IMR-90 (cell line): ENCODE results near the gene POC1B. TPM values are rescaled to one million over a fixed set of nuclear protein-coding genes. Genes with fewer than 3 reads are reported as not detected.

Experiments used
- ATAC-seq: fragments of 200-7000 bp; cut with Tn5 transposase; 2 replicates; pipeline ENCODE4 v1.9.1; 2020; ENCODE audit warnings: low read depth, mild to moderate bottlenecking, moderate library complexity
- BruUV-seq: library from RNA; stranded (reverse); fragments of 400-500 nt; replicated peaks from 2 replicates; lab custom pipeline; 2021; lab: Mats Ljungman, UMichigan
- CTCF ChIA-PET: fragments of 300-600 bp; formaldehyde crosslinking; extraction: SDS; loops from one replicate; lab custom pipeline; 2021; ENCODE audit warnings: antibody characterized with exemption; lab: Yijun Ruan, JAX
- POLR2A ChIA-PET: fragments of 300-600 bp; sonication (Branson Sonifier 250); formaldehyde crosslinking; loops from one replicate; lab custom pipeline; 2022; ENCODE audit warnings: antibody characterized with exemption; ENCODE audit not compliant: unreplicated experiment; lab: Charles Lee
- DNase-seq: peaks from one replicate; pipeline ENCODE4 v3.0.0; 2013
- H2AFZ ChIP-seq: replicated peaks from 2 replicates; pipeline ENCODE3; 2013; ENCODE audit warnings: low read length, mild to moderate bottlenecking; ENCODE audit not compliant: poor library complexity
- H2AK5ac ChIP-seq: 2 replicates; pipeline ENCODE4 v1.6.1; 2013; ENCODE audit warnings: low read depth, low read length, inconsistent platforms
- H2AK9ac ChIP-seq: replicated peaks from 2 replicates; pipeline ENCODE3; 2013; ENCODE audit warnings: mild to moderate bottlenecking, low read depth, low read length, moderate library complexity; ENCODE audit not compliant: poor library complexity
- H2BK120ac ChIP-seq: 2 replicates; pipeline ENCODE4 v1.6.1; 2013; ENCODE audit warnings: low read depth, low read length, inconsistent platforms
- H2BK15ac ChIP-seq: 3 replicates; pipeline ENCODE4 v1.6.1; 2013; ENCODE audit warnings: low read depth, low read length, inconsistent platforms
- H2BK20ac ChIP-seq: 2 replicates; pipeline ENCODE4 v1.6.1; 2013; ENCODE audit warnings: low read depth, mild to moderate bottlenecking, inconsistent platforms, low read length, moderate library complexity
- H2BK5ac ChIP-seq: 2 replicates; pipeline ENCODE4 v1.6.1; 2013; ENCODE audit warnings: mild to moderate bottlenecking, low read depth, low read length, inconsistent platforms; ENCODE audit not compliant: poor library complexity, severe bottlenecking
- H3K14ac ChIP-seq: replicated peaks from 2 replicates; pipeline ENCODE4 v1.6.1; 2013; ENCODE audit warnings: low read depth, low read length, inconsistent platforms
- H3K18ac ChIP-seq: 2 replicates; pipeline ENCODE4 v1.6.1; 2013; ENCODE audit warnings: low read depth, low read length, control low read depth
- H3K23ac ChIP-seq: 2 replicates; pipeline ENCODE4 v1.6.1; 2013; ENCODE audit warnings: low read depth, low read length, inconsistent platforms
- H3K27ac ChIP-seq: 2 replicates; pipeline ENCODE4 v1.5.1; 2013; ENCODE audit warnings: mild to moderate bottlenecking, control low read depth, low read length; ENCODE audit not compliant: insufficient read depth
- H3K27me3 ChIP-seq: 2 replicates; pipeline ENCODE4 v1.6.1; 2013; ENCODE audit warnings: low read length; ENCODE audit not compliant: control insufficient read depth, insufficient read depth
- H3K36me3 ChIP-seq: 2 replicates; pipeline ENCODE4 v1.6.1; 2013; ENCODE audit warnings: low read length, mixed read lengths; ENCODE audit not compliant: control insufficient read depth, insufficient read depth
- H3K4ac ChIP-seq: 2 replicates; pipeline ENCODE4 v1.6.1; 2013; ENCODE audit warnings: low read depth, low read length, inconsistent platforms
- H3K4me1 ChIP-seq: 2 replicates; pipeline ENCODE4 v1.6.1; 2013; ENCODE audit warnings: low read length, mixed read lengths; ENCODE audit not compliant: control insufficient read depth, insufficient read depth
- H3K4me2 ChIP-seq: 2 replicates; pipeline ENCODE4 v1.6.1; 2013; ENCODE audit warnings: low read depth, mild to moderate bottlenecking, control low read depth, low read length, moderate library complexity
- H3K4me3 ChIP-seq: 2 replicates; pipeline ENCODE4 v1.5.1; 2013; ENCODE audit warnings: low read depth, mild to moderate bottlenecking, control low read depth, low read length, moderate library complexity; ENCODE audit not compliant: insufficient read depth
- H3K56ac ChIP-seq: 2 replicates; pipeline ENCODE4 v1.6.1; 2013; ENCODE audit warnings: low read length, inconsistent platforms; ENCODE audit not compliant: insufficient read depth; ENCODE audit errors: extremely low read depth
- H3K79me1 ChIP-seq, 2 experiments: 2 replicates each; pipeline ENCODE4 v1.6.1; 2013; ENCODE audit warnings: low read length in 2 of 2, inconsistent platforms in 1 of 2, low read depth in 1 of 2
- H3K9ac ChIP-seq: 2 replicates; pipeline ENCODE4 v1.6.1; 2013; ENCODE audit warnings: low read depth, low read length, control low read depth
- H3K9me1 ChIP-seq: 2 replicates; pipeline ENCODE4 v1.6.1; 2013; ENCODE audit warnings: low read length, inconsistent platforms; ENCODE audit not compliant: insufficient read depth
- H3K9me3 ChIP-seq: 2 replicates; pipeline ENCODE4 v1.6.1; 2013; ENCODE audit warnings: low read length; ENCODE audit not compliant: control insufficient read depth, insufficient read depth
- H4K20me1 ChIP-seq: 2 replicates; pipeline ENCODE4 v1.6.1; 2013; ENCODE audit warnings: low read length, inconsistent platforms; ENCODE audit not compliant: insufficient read depth
- H4K5ac ChIP-seq: 2 replicates; pipeline ENCODE4 v1.6.1; 2013; ENCODE audit warnings: mild to moderate bottlenecking, low read depth, low read length, control low read depth
- H4K8ac ChIP-seq, 2 experiments: 2 replicates each; pipeline ENCODE4 v1.6.1; 2013; ENCODE audit warnings: low read depth in 2 of 2, low read length in 2 of 2, control low read depth in 1 of 2, inconsistent platforms in 1 of 2
- H4K91ac ChIP-seq: 2 replicates; pipeline ENCODE4 v1.6.1; 2013; ENCODE audit warnings: low read depth, low read length, inconsistent platforms; ENCODE audit not compliant: insufficient read depth
- BHLHE40 ChIP-seq: fragments of 150-350 bp; IDR thresholded peaks from 2 replicates; pipeline ENCODE4 v1.6.1; 2016; ENCODE audit warnings: mild to moderate bottlenecking, low read depth, low read length
- CEBPB ChIP-seq: IDR thresholded peaks from 2 replicates; pipeline ENCODE4 v1.6.1; 2012; ENCODE audit warnings: low read depth, low read length, improper control_type of control experiment
- CHD1 ChIP-seq: IDR thresholded peaks from 2 replicates; pipeline ENCODE4 v1.6.1; 2012; ENCODE audit warnings: low read depth, low read length, improper control_type of control experiment
- FOS ChIP-seq: fragments of 150-350 bp; IDR thresholded peaks from 2 replicates; pipeline ENCODE4 v1.6.1; 2016; ENCODE audit warnings: low read depth, low read length
- MAFK ChIP-seq: IDR thresholded peaks from 2 replicates; pipeline ENCODE4 v1.6.1; 2012; ENCODE audit warnings: low read depth, low read length, improper control_type of control experiment
- MAZ ChIP-seq: IDR thresholded peaks from 2 replicates; pipeline ENCODE4 v1.6.1; 2012; ENCODE audit warnings: low read depth, mild to moderate bottlenecking, low read length, improper control_type of control experiment, moderate library complexity, borderline replicate concordance
- MXI1 ChIP-seq: IDR thresholded peaks from 2 replicates; pipeline ENCODE4 v1.6.1; 2012; ENCODE audit warnings: low read depth, mild to moderate bottlenecking, low read length, moderate library complexity, borderline replicate concordance
- NFE2L2 ChIP-seq: fragments of 150-350 bp; IDR thresholded peaks from 2 replicates; pipeline ENCODE4 v1.6.1; 2016; ENCODE audit warnings: low read depth, mild to moderate bottlenecking, low read length
- POLR2A ChIP-seq: IDR thresholded peaks from 2 replicates; pipeline ENCODE4 v1.6.1; 2012; ENCODE audit warnings: mild to moderate bottlenecking, low read depth, low read length
- RAD21 ChIP-seq: IDR thresholded peaks from 2 replicates; pipeline ENCODE4 v1.6.1; 2012; ENCODE audit warnings: low read length, improper control_type of control experiment
- RCOR1 ChIP-seq: IDR thresholded peaks from 2 replicates; pipeline ENCODE4 v1.6.1; 2012; ENCODE audit warnings: mild to moderate bottlenecking, low read length, improper control_type of control experiment; ENCODE audit not compliant: insufficient replicate concordance
- SMC3 ChIP-seq: fragments of 150-350 bp; IDR thresholded peaks from 2 replicates; pipeline ENCODE4 v1.6.1; 2016; ENCODE audit warnings: low read depth, mild to moderate bottlenecking, antibody characterized with exemption, low read length, moderate library complexity
- WGBS, 2 experiments: methylation state at CpG; one replicate each; pipeline versions ENCODE4 v1.1.5 to v1.1.7; 2013; ENCODE audit warnings: missing lambda C conversion rate in 2 of 2; ENCODE audit not compliant: insufficient read length in 1 of 2; ENCODE audit errors: extremely low coverage in 2 of 2; 5-methylcytosine and 5-hydroxymethylcytosine counted together
- dilution Hi-C: fragments of 300-500 bp; cut with HindIII; formaldehyde crosslinking; loops from one replicate; pipeline ENCODE4 v1.14.3; 2018; ENCODE audit warnings: low sequenced_read_pairs; ENCODE audit not compliant: unreplicated experiment
- in situ Hi-C: fragments of 300-500 bp; cut with MboI; formaldehyde crosslinking; loops from 3 replicates; pipeline ENCODE4 v1.14.3; 2019; ENCODE audit warnings: low sequenced_read_pairs, inconsistent platforms, mixed read lengths
- intact Hi-C: fragments of 100-400 bp; cut with micrococcal nuclease; formaldehyde crosslinking; loops from 2 replicates; pipeline ENCODE4 v1.10.0; 2022
- polyA plus RNA-seq, 3 experiments: library from polyadenylated mRNA; depleted of rRNA; stranded (reverse); fragments of >200 nt; gene quantifications; 2 replicates each; pipeline ENCODE4 v1.2.3, GENCODE V29; 2012; ENCODE audit warnings: low replicate concordance in 1 of 3
- total RNA-seq: library from RNA; depleted of rRNA; stranded (reverse); fragments of >200 nt; gene quantifications from 2 replicates; pipeline ENCODE4 v1.2.3, GENCODE V29; 2012
- TF ChIP-seq, protein P1 (sequence below): fragments of 150-350 bp; IDR thresholded peaks from 2 replicates; pipeline ENCODE4 v1.6.1; 2017; ENCODE audit warnings: mild to moderate bottlenecking, antibody characterized with exemption, low read length, low read depth
- TF ChIP-seq, protein P2 (sequence below): fragments of 150-350 bp; IDR thresholded peaks from 2 replicates; pipeline ENCODE4 v1.6.1; 2016; ENCODE audit warnings: low read depth, mild to moderate bottlenecking, low read length, moderate library complexity, borderline replicate concordance

Gene POC1B
- total and polyA plus RNA-seq, 2 of the 4 experiments (the other 2 are of a cell fraction), result 5.0 to 10.4 TPM

DNA sequence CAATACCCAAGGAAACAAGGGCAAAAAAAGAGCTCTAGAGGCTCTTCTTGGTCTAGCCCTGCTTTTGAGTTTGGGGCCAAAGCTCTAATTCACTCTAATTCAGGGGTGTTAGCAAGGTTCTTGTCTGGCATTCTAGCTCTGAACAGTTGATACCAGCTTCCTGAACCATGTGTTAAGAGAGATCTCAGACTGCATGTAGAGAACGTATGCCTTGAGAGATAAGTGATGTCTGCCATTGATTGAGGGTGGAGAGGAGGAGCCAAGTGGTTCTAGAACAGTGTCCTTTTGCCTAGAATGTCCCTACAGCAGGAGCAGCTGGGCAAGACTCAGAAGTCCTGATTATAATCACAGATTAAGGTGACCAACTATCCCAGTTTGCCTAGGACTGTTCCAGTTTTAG lies 18.2 kb upstream of the POC1B start:
- H4K20me1 ChIP-seq, result no peaks in the 10 kb centered on the region
- ChIA-PET POLR2A (interaction anchor here (0.6 kb wide), 1 partner anchor 33 kb away, joined by 3 read pairs; no protein-coding TSS in a partner anchor), CTCF (interaction anchor here (0.5 to 2.6 kb wide), 6 partner anchors 69 to 1401 kb away, joined by 3 to 9 read pairs (median 4); no protein-coding TSS in a partner anchor)
- no peak overlapping the region for H2BK5ac ChIP-seq
- no peak overlapping the region for H4K8ac ChIP-seq
- H4K5ac ChIP-seq, result no peak overlapping the region
- H3K23ac ChIP-seq, result no peak overlapping the region
- H2AK5ac ChIP-seq, result no peak overlapping the region
- H2AK9ac ChIP-seq, result no peak overlapping the region
- no peak overlapping the region for H4K91ac ChIP-seq
- H3K4ac ChIP-seq, result no peak overlapping the region
- no peaks in the 10 kb centered on the region for H3K36me3 ChIP-seq
- H2BK20ac ChIP-seq, result no peak overlapping the region
- no peaks in the 10 kb centered on the region for H3K9me3 ChIP-seq
- no peak overlapping the region for H3K4me2 ChIP-seq
- no peaks in the 10 kb centered on the region for H3K27me3 ChIP-seq
- no CpG with 5 or more reads among the region's 1 CpG for WGBS, 2 experiments
- H3K18ac ChIP-seq, result no peak overlapping the region
- intact Hi-C loops, result loop anchor here (5.0 to 10.0 kb wide), 4 partner anchors 148 to 1361 kb away; no protein-coding TSS in a partner anchor
- H3K9ac ChIP-seq, result no peak overlapping the region
- no peak overlapping the region for H2AFZ ChIP-seq
- H3K27ac ChIP-seq, result no peak overlapping the region
- in situ Hi-C loops, result loop anchor here (5.0 to 10.0 kb wide), 3 partner anchors 161 to 1391 kb away; partner anchors contain the start of gene ATP2B1
- no peak overlapping the region for H3K56ac ChIP-seq
- dilution Hi-C loops, result no loop called here
- H3K4me1 ChIP-seq, result no peaks in the 10 kb centered on the region
- BruUV-seq, result no TSS peak
- no peak for ATAC-seq
- H3K79me1 ChIP-seq, result no peaks in the 10 kb centered on the region
- no peak overlapping the region for H2BK15ac ChIP-seq
- no peak overlapping the region for H2BK120ac ChIP-seq
- no peak for TF ChIP-seq MXI1
- TF ChIP-seq CEBPB, result no peak
- TF ChIP-seq SMC3, result no peak
- TF ChIP-seq MAZ, result no peak
- TF ChIP-seq MAFK, result no peak
- TF ChIP-seq, protein P1, sequence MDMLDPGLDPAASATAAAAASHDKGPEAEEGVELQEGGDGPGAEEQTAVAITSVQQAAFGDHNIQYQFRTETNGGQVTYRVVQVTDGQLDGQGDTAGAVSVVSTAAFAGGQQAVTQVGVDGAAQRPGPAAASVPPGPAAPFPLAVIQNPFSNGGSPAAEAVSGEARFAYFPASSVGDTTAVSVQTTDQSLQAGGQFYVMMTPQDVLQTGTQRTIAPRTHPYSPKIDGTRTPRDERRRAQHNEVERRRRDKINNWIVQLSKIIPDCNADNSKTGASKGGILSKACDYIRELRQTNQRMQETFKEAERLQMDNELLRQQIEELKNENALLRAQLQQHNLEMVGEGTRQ, result no peak
- no peak for TF ChIP-seq RAD21
- TF ChIP-seq POLR2A, result no peak
- TF ChIP-seq FOS, result no peak
- TF ChIP-seq NFE2L2, result no peak
- no peak for TF ChIP-seq CHD1
- TF ChIP-seq, protein P2, sequence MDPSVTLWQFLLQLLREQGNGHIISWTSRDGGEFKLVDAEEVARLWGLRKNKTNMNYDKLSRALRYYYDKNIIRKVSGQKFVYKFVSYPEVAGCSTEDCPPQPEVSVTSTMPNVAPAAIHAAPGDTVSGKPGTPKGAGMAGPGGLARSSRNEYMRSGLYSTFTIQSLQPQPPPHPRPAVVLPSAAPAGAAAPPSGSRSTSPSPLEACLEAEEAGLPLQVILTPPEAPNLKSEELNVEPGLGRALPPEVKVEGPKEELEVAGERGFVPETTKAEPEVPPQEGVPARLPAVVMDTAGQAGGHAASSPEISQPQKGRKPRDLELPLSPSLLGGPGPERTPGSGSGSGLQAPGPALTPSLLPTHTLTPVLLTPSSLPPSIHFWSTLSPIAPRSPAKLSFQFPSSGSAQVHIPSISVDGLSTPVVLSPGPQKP, result no peak
- no peak for TF ChIP-seq RCOR1
- no peak for TF ChIP-seq BHLHE40
- DNase-seq, result no peak
- H3K9me1 ChIP-seq, result peaks cover 5% of the 10 kb centered on the region; the same call in 1 of the 2 replicates
- H3K4me3 ChIP-seq, result no peak overlapping the region
- H3K14ac ChIP-seq, result no peak overlapping the region
